Measurements from ENCODE around the gene CREBL2. TPM values are rescaled to one million over a fixed set of nuclear protein-coding genes. Genes with fewer than 3 reads are reported as not detected.

The CREBL2 gene
- total RNA-seq, 1 donor from 2014 or later = 31.9 TPM

DNA sequence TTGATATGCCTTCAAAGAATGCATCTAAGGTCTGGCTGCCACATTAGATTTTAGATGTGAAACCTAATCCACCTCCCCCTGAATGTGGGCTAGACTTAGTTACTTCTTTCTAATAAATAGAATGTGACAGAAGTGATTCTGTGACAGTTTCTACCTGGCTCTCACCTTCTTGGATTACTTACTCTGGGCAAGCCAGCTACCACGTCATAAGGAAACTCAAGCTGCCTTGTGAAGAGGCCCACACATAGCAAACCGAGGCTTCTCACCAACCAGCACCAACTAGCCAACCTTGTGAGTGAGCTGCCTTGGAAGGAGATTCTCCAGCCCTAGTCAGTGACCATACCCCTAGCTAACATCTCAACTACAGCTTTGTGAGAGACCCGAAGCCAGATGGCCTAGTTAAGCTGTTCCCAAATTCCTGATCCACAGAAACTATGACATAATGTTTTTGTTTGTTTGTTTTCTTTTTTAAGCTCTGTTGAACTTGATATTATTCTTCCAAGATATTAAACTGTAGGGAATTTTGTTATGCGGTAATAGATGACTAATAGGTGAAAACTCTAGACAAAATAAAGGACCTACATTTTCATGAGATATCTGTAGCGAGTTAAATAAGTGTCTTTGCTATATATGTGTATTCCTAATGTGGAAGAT lies 78.1 kb downstream of the CREBL2 start:
- peaks cover 9% of the 10 kb centered on the region for H3K4me1 Mint-ChIP-seq (ENCODE audit: low read depth, unreplicated experiment)

DNA sequence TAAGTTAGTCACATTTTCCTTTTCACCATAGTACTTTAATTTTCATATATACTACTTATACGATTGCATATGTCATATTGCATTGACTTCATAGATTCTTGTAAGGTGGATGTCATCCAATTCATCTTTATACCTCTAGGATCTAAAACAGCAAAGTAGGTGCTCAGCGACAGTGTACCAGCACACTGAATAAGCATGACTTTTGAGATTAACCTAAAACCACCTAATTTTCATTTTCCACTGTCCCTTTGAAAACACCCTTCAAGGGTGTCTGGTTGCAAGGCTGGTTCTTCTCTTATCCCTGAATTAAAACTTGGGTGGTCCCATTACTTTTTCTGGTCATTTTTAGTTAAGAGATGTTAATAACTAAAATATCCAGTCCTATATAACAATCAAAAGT lies 79.9 kb downstream of the CREBL2 start:
- DNase-seq = no peak
- Mint-ChIP-seq H3K4me3 (ENCODE audit: unreplicated experiment) (no peak overlapping the region), H3K27me3 (ENCODE audit: unreplicated experiment) (no peaks in the 10 kb centered on the region), H3K27ac (ENCODE audit: unreplicated experiment) (no peak overlapping the region), H3K9me3 (ENCODE audit: unreplicated experiment) (no peaks in the 10 kb centered on the region), H3K36me3 (ENCODE audit: unreplicated experiment) (no peaks in the 10 kb centered on the region), H3K4me1 (ENCODE audit: low read depth, unreplicated experiment) (no peaks in the 10 kb centered on the region)
- TF ChIP-seq, protein P1, sequence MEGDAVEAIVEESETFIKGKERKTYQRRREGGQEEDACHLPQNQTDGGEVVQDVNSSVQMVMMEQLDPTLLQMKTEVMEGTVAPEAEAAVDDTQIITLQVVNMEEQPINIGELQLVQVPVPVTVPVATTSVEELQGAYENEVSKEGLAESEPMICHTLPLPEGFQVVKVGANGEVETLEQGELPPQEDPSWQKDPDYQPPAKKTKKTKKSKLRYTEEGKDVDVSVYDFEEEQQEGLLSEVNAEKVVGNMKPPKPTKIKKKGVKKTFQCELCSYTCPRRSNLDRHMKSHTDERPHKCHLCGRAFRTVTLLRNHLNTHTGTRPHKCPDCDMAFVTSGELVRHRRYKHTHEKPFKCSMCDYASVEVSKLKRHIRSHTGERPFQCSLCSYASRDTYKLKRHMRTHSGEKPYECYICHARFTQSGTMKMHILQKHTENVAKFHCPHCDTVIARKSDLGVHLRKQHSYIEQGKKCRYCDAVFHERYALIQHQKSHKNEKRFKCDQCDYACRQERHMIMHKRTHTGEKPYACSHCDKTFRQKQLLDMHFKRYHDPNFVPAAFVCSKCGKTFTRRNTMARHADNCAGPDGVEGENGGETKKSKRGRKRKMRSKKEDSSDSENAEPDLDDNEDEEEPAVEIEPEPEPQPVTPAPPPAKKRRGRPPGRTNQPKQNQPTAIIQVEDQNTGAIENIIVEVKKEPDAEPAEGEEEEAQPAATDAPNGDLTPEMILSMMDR (IDR thresholded peaks at IDR 0.05; ENCODE audit: partially characterized antibody, unreplicated experiment) = no peak

More for the DNA sequence above, 78.1 kb downstream of the CREBL2 start:
- Mint-ChIP-seq H3K4me3 (ENCODE audit: unreplicated experiment) (no peak overlapping the region), H3K36me3 (ENCODE audit: unreplicated experiment) (no peaks in the 10 kb centered on the region), H3K9me3 (ENCODE audit: unreplicated experiment) (peaks cover 3% of the 10 kb centered on the region), H3K27me3 (ENCODE audit: unreplicated experiment) (peaks cover under 1% of the 10 kb centered on the region), H3K27ac (ENCODE audit: unreplicated experiment) (no peak overlapping the region)
- TF ChIP-seq, protein P1 (IDR thresholded peaks at IDR 0.05; ENCODE audit: partially characterized antibody, unreplicated experiment) = no peak
- no peak for DNase-seq

DNA sequence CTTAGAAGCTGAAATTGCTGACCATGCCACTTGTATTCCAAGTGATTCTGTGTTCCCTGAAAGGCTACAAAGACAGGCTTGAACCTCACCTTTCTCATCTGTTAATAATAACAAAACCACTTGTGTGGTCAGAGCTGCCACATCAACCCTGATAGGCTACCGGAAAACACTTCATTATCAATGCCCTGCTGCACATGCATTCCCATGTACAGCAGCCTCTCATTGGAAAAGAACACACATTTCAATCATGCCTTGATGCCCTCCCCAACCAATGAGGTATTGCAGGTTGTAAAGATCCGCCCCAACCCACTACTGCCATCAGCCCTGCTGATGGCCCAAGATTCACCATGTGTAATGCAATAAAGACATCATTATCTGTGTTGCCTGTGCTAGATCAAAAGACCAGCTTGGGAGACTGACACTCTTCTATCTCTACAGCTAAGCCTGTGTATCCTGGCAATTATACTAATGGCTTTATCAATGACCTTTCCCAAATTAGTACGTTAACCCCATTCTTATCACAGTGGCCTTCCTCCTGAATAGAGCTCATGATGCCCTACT lies 81.5 kb downstream of the CREBL2 start:
- no peak for DNase-seq
- no peaks in the 10 kb centered on the region for H3K4me1 Mint-ChIP-seq (ENCODE audit: low read depth, unreplicated experiment)
- no peak overlapping the region for H3K27ac Mint-ChIP-seq (ENCODE audit: unreplicated experiment)
- no peaks in the 10 kb centered on the region for H3K27me3 Mint-ChIP-seq (ENCODE audit: unreplicated experiment)
- H3K4me3 Mint-ChIP-seq (ENCODE audit: unreplicated experiment) = no peak overlapping the region
- TF ChIP-seq, protein P1 (IDR thresholded peaks at IDR 0.05; ENCODE audit: partially characterized antibody, unreplicated experiment) = no peak
- H3K36me3 Mint-ChIP-seq (ENCODE audit: unreplicated experiment) = no peaks in the 10 kb centered on the region
- no peaks in the 10 kb centered on the region for H3K9me3 Mint-ChIP-seq (ENCODE audit: unreplicated experiment)

Other genes starting within 250 kb of the CREBL2 start
- gene DUSP16, start 49.0 kb upstream of the CREBL2 start, total RNA-seq (ENCODE audit: unreplicated experiment) = 39.0 TPM
- gene GPR19, start 84.3 kb downstream of the CREBL2 start, total RNA-seq (ENCODE audit: unreplicated experiment) = 12.4 TPM
- gene CDKN1B, start 105.5 kb downstream of the CREBL2 start, total RNA-seq (ENCODE audit: unreplicated experiment) = 36.0 TPM
- gene APOLD1, start 173.8 kb downstream of the CREBL2 start, total RNA-seq (ENCODE audit: unreplicated experiment) = 0.86 TPM
- 31.0 TPM for gene DDX47, start 201.5 kb downstream of the CREBL2 start, total RNA-seq (ENCODE audit: unreplicated experiment)

Measured in glutamatergic neuron (in vitro differentiated cells).